ENCODE data around the gene FBN3.

FBN3 gene

DNA sequence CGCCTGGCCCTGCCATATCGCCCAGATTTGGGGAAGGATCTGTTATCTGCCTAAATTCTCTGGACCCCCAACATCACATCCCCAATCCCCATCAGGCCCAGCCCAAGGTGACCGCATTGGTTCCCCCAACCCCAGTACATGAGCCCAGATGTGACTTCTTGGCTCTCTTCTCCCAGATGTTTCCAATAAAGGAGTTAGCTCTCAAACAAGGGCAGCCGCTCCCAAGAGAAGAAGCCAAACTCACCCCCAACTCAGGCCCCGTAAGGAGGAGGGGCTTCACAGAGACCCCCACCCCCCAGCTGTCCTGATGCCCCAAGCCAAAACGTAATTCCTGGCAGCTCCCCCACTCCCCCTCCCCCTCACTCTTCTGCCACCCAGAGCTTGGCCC lies 6.9 kb downstream of the FBN3 start:
- TF ChIP-seq, protein P1, sequence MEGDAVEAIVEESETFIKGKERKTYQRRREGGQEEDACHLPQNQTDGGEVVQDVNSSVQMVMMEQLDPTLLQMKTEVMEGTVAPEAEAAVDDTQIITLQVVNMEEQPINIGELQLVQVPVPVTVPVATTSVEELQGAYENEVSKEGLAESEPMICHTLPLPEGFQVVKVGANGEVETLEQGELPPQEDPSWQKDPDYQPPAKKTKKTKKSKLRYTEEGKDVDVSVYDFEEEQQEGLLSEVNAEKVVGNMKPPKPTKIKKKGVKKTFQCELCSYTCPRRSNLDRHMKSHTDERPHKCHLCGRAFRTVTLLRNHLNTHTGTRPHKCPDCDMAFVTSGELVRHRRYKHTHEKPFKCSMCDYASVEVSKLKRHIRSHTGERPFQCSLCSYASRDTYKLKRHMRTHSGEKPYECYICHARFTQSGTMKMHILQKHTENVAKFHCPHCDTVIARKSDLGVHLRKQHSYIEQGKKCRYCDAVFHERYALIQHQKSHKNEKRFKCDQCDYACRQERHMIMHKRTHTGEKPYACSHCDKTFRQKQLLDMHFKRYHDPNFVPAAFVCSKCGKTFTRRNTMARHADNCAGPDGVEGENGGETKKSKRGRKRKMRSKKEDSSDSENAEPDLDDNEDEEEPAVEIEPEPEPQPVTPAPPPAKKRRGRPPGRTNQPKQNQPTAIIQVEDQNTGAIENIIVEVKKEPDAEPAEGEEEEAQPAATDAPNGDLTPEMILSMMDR (conservative IDR thresholded peaks at IDR 0.05; ENCODE audit: control insufficient read depth, insufficient read depth, low read depth, low read length) = no peak
- H3K4me3 ChIP-seq (ENCODE audit: control insufficient read depth, low read depth, low read length) = no peak overlapping the region
- DNase-seq (ENCODE audit: low read depth) = no peak

DNA sequence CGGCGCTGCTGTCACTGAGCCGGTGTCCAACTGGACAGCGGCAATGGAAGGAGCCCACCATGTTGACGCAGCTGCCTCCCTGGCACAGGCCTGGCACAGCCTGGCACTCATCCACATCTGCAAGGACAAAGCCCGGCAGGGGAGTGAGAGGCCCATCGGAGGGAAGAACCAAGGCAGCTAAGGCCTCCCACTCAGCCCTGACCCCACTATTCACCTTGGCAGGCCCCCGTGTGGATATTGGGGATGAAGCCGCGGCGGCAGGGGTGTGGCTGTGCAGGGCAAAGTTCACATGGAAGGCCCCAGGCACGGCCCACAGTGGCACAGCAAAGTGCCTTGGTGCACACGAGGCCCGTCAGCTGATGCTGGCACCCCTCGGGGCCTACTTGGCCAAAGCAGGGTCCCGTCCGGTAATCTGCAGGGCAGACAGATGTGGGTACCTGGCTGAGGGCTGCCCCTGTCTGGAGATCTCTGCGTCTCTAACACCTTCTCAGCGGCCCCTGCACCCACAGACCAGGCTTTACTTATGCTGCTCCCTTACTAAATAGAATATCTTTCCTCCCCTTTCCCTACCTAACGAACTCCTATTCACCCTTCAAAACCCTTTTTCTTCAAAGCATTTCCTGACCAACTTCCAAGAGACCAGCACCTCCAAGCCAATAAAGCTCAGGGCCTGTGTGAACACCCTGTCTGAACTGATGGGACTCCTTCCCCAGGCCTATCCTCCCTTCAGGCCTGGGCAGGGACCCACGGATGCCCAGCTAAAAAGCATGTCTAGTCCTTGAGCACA lies 7.5 kb downstream of the FBN3 start:
- no peak overlapping the region for H3K4me3 ChIP-seq (ENCODE audit: control insufficient read depth, low read depth, low read length)
- DNase-seq (ENCODE audit: low read depth) = no peak
- TF ChIP-seq, protein P1 (conservative IDR thresholded peaks at IDR 0.05; ENCODE audit: control insufficient read depth, insufficient read depth, low read depth, low read length) = no peak

DNA sequence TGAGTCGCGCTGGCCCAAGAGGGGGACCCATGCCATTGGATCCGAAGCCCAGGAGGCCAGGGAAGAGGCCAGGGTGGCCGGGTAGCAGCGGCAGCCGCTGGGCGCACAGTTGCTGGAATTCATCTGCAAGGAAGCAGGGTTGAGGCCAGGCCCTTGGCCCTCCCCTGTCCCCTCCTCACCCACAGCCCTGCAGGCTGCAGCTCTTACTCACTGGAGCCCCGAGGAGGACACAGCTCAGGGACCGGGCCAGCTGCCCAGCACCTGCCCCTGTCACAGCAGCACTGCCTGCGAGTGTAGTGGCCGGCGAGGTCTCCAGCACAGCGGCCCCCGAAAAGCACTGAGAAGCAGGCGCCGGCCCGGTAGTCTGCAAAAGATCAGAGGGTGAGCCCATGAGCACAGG lies 11.2 kb downstream of the FBN3 start:
- TF ChIP-seq, protein P1 (conservative IDR thresholded peaks at IDR 0.05; ENCODE audit: control insufficient read depth, insufficient read depth, low read depth, low read length) = no peak
- no peak overlapping the region for H3K4me3 ChIP-seq (ENCODE audit: control insufficient read depth, low read depth, low read length)
- DNase-seq (ENCODE audit: low read depth) = no peak

DNA sequence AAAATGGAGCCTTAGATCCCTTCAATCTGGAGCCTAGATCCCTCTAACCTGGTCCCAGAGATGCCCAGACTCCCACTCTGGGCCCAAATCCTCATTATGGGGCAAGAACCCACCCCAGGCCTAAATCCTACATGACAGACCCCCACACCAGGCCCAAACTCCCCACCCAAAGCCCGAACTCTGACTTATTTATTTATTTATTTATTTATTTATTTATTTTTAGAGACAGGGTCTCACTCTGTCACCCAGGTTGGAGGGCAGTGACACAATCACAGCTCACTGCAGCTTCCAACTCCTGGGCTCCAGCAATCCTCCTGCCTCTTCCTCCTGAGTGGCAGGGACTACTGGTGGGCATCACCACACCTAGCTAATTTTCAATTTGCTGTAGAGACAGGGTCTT lies 12.0 kb downstream of the FBN3 start:
- no peak for DNase-seq (ENCODE audit: low read depth)
- TF ChIP-seq, protein P1 (conservative IDR thresholded peaks at IDR 0.05; ENCODE audit: control insufficient read depth, insufficient read depth, low read depth, low read length) = no peak
- no peak overlapping the region for H3K4me3 ChIP-seq (ENCODE audit: control insufficient read depth, low read depth, low read length)

DNA sequence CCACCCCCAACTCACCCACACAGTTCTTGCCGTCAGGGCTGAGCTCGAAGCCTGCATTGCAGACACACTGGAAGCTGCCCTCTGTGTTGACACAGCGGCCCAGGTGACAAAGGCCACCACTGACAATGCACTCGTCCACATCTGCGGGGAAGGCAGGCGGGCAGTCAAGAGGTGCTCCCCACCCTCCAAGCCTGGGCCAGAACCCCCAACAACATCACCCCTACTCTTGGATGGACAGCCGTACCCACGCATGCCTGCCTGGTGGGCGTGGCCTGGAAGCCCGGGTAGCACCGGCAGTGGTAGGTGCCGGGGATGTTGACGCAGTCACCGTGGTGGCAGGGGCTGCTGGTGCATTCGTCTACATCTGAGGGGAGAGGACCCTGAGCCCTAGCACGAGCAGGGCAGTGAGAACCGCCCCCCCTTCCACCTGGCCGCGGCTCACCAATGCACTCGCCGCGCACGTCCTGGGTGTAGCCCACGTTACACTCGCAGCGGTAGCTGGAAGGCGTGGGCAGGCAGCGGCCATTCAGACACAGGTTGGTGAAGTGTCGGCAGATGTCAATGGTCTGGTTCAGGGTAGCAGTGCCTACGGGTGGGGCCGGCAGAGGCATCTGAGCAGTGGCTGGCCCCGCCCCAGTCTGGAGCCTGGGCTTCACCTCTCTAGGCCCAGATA lies 13.3 kb downstream of the FBN3 start:
- TF ChIP-seq, protein P1 (conservative IDR thresholded peaks at IDR 0.05; ENCODE audit: control insufficient read depth, insufficient read depth, low read depth, low read length) = no peak
- DNase-seq (ENCODE audit: low read depth) = no peak
- no peak overlapping the region for H3K4me3 ChIP-seq (ENCODE audit: control insufficient read depth, low read depth, low read length)

DNA sequence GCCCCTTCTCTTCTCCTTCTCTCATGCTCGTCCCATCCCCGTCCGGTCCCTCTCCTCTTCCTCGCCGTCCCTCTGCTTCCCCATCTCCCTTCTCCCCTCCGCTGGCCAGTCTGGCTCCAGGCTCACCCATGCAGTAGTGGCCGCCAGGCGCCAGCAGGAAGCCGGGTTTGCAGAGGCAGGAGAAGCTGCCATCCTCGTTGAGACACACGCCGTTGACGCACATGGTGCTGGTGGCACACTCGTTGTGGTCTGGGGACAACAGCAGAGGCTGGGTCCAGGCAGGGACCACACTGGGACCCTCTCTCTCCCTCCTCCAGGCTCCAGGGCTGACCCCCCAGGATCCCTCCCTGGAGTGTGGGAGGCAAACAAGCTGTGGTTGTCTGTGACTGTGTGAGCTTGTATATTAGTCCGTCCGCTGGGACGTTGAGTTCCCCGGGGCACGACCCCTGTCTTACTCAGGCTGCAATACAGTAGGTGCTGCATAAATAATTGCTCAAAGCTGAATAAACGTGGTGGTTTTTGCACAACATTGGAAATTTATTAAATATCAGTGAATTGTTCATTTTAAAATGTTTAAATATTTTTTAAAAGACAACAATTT lies 16.4 kb downstream of the FBN3 start:
- no peak for DNase-seq (ENCODE audit: low read depth)
- H3K4me3 ChIP-seq (ENCODE audit: control insufficient read depth, low read depth, low read length) = no peak overlapping the region
- TF ChIP-seq, protein P1 (conservative IDR thresholded peaks at IDR 0.05; ENCODE audit: control insufficient read depth, insufficient read depth, low read depth, low read length) = no peak
